Vagina (tissue), 2 donors: ENCODE measurements around the gene RPS28.
"Not testable (repeated sequence)": the region's sequence is repeated elsewhere in the genome, so short reads cannot be mapped to it uniquely, and the experiment has no call there.

Source experiments
- CTCF ChIP-seq, 3 experiments: fragments of 450-650 bp in 2 of 3; fragments of 200-600 bp in 1 of 3; sonication (generic) in 1 of 3; IDR thresholded peaks; one replicate each; pipeline ENCODE4 v1.5.1; 2017 to 2019; ENCODE audit warnings: antibody characterized with exemption in 3 of 3, mild to moderate bottlenecking in 2 of 3, moderate library complexity in 2 of 3
- POLR2A ChIP-seq, 2 donors: fragments of 450-650 bp; IDR thresholded peaks; one replicate each; pipeline ENCODE4 v1.6.1; 2017; ENCODE audit warnings: antibody characterized with exemption in 2 of 2, mild to moderate bottlenecking in 2 of 2, moderate library complexity in 2 of 2

GRCh38 chr19:8341504-8341903 is 20.2 kb downstream of the RPS28 start:
- not testable (repeated sequence) for TF ChIP-seq CTCF, POLR2A (IDR thresholded peaks at IDR 0.05)
